ENCODE results near the gene HCK.

Gene HCK

DNA sequence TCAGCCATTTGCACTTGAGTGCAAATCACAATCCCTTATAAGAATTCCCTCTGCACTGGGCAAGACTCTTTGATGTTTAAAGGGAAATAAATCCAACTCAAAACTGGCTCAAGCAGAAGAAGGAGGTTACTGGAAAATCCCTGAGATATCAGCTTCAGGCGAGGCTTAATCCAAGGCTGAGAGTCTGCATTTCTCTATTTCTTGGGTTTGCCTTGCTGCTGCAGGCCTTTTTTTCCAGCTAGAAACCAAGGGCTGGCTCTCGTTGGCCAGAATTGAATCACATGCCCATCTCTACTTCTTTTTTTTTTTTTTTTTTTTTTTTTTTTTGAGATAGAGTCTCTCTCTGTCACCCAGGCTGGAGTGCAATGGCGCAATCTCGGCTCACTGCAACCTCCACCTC lies 11.7 kb downstream of the HCK start:
- no peak for DNase-seq

GRCh38 chr20:32064667-32065066 lies 12.6 kb downstream of the HCK start:
- no peak for DNase-seq

DNA sequence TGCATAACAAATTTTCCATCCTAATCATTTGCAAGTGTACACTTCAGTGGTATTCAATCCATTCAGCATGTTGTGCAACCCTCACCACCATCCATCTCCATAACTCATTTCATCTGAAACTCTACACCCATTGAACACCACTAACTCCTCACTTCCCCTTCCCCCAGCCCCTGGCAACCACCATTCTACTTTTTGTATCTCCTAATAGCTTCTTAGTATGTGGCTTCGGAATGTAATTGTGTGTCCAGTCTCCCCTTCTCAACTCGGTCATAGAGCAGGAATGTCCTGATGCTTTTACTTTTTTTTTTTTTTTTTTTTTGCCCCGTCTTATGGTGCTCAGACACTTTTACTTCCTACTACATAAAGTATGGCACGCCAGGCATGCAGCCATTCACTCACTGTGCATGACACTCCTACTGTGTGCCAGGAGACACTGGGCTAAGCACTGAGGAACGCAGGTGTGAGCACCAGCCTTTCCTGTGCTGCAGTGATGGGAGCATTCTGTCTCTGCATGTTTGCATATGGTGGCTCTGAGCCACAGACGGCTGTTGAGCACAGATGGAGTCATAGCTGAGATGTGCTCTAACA lies 15.3 kb downstream of the HCK start:
- DNase-seq, result no peak

GRCh38 chr20:32068174-32068573 lies 16.1 kb downstream of the HCK start:
- DNase-seq, result no peak

DNA sequence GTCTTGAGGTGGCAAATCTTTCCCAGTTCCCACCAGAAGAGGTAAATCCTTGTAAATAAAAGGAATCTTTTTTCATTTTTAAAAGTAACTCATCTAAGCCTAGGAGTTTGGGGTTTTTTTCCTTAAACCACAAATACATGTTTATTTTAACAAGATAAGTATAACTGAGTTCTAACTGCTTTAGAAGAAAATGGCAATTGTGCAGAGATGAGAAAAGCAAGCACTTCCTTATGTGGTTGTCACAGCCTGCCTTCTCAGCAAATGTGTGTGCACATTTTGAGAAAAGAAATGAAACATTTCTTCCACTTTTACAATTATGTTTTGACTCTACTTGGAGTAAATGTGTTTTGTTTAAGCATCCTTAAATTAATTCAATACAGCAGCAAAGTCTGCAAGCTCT lies 17.7 kb downstream of the HCK start:
- DNase-seq, result no peak

DNA sequence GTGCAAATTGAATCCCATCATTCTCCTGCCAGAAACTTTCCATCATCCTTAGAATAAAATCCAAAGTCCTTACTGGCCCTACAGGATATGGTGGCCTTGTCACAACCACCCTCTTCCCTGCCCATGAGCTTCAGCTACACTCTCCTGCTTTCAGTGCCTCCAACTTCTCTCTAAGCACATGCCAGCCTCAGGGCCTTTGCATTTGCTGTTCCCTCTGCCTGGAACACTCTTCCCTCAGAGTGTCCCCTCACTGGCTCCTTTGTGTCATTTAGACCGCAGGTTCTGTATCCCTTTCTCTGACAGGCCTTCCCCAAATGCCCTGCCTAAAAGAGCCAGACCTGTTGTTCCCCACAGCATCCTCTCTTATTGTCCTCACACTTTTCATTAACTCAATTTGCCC lies 18.2 kb downstream of the HCK start:
- no peak for DNase-seq

GRCh38 chr20:32070690-32071213 lies 18.7 kb downstream of the HCK start:
- DNase-seq, result no peak

DNA sequence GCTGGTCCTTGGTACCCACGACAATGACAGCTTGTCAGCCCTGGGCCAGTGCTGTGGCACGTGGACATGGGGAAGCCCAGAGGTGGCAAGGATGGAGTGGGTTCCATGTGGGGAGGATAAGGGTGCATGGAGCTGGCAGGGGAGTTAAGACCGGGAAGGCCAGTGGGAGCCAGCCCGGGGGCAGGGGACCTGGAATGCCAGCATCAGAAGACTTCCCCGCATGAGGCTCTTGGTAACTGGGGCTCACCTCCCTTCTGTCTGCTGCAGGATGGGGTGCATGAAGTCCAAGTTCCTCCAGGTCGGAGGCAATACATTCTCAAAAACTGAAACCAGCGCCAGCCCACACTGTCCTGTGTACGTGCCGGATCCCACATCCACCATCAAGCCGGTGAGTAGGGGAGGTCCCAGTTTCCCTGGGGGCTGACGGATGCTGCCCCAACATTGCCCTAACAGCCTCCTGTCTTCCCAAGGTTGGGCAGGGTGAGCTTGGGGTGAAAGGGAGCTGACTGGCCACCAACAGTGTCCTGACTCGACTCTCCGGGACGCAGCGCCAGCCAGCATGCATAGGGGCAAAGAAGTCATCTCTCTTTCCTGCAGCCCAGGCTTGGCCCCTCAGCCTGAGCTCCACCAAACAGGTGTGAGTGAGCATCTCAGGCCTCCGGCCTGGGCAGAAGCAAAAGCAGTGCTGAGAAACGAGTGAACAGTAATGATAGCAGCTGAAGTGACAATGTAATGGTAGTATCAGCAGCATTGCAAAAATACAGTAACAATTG lies 19.5 kb downstream of the HCK start:
- no peak for DNase-seq

DNA sequence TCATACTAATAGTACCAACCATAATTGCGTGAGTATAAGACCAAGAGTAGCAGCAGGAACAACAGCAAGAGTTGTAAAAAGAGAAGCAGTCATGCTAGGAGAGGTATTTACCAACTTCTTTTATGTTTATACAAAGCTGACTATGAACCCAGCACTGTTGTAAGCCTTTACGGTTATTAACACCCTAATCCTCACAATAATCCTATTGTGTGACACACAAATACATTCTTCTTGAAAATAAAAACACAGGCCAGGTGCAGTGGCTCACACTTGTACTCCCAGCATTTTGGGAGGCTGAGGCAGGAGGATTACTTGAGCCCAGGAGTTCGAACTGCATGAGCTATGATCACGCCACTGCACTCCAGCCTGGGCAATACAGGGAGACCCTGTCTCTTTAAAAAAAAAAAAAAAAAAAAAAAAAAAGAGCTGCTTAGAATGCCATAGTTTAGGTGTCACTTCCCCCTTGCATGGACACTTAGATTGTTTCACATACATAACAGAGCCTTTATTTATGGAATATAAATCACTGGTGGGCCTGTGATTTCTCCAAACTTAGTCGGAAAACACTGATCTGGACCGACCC lies 20.2 kb downstream of the HCK start:
- DNase-seq, result no peak

- no peak for DNase-seq
These were observed 23.5 kb downstream of the HCK start for GRCh38 chr20:32075534-32075933.

GRCh38 chr20:32077190-32077589 lies 25.1 kb downstream of the HCK start:
- DNase-seq, result no peak

DNA sequence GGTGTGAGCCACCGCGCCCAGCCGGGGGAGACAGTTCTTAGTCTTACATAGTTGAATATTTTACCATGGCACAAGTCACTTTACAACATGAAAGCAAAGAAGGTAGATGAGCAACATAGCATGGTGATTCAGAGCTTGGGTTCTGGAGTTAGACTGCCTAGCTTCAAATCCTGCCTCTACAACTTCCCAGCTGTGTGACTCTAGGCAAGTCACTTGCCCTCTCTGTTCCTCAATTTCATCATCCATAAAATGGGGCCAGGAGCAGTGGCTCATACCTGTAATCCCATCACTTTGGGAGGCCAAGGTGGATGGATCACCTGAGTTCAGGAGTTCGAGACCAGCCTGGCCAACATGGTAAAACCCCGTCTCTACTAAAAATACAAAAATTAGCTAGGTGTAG lies 26.3 kb downstream of the HCK start:
- DNase-seq, result no peak

DNA sequence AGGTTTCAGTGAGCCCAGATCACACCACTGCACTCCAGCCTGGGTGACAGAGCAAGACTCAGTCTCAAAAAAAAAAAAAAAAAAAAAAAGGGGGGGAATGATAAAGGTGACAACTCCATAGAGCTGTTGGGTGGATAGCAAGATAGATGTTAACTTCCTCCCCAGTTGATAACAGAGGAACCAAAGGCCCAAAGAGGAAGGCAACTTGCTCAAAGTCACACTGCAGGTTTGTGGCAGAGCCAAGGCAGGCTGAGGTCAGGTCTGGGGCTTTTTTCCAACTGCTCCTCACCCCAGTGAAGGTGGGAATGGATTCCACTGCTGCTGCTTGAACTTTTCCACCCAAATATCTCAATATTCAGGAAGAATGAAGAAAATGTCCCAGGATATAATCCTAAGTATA lies 26.7 kb downstream of the HCK start:
- DNase-seq, result no peak

DNA sequence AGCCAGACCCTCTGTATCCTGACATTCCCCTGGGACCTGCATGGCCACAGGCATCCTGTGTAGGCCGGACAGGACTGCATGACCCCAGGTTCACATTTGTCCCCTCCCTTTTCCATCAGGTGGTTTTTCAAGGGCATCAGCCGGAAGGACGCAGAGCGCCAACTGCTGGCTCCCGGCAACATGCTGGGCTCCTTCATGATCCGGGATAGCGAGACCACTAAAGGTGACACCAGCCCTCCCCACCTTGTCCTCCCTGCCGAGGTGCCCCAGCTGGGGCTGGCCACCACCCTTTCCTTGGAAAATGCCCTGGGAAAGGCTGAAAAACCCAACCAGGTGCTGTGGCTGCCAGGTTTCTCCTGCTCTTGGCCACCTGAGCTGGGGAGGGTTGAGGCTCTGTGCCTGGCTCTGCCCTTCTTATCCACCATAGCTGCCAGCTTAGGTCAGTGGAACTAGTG lies 27.6 kb downstream of the HCK start:
- DNase-seq, result no peak

DNA sequence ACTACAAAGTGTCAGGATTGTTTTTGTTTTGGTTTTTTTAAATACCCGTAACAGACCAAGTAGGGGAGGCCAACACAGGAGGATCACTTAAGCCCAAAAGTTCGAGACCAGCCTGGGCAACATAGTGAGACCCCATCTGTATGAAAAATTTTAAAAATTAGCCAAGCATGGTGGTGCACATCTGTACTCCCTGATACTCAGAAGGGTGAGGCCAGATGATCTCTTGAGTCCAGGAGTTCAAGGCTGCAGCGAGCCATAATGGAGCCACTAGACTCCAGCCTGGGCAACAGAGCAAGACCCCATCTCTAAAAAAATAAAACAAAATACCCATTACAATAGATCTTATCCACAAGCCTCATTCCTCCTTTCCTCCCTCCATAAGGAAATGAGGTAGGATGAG lies 28.7 kb downstream of the HCK start:
- no peak for DNase-seq

DNA sequence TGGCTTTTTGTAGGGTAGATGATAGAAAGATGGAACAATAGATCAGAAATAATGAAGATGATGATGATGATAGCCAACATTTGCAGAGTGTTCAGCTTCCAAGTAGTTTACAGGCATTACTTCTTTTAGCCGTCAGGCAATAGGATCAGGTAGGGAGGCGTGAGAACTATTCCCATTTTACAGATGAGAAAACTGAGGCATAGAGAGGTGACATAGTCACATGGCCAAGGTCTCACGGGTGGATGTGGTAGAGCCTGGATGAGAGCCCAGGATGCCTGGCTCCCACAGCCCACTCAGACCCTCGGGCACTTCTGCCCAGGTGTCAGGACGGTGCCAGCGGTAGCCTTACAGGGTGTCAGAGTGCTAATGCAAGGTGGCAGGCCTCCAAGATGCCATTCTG lies 31.4 kb downstream of the HCK start:
- no peak for DNase-seq

DNA sequence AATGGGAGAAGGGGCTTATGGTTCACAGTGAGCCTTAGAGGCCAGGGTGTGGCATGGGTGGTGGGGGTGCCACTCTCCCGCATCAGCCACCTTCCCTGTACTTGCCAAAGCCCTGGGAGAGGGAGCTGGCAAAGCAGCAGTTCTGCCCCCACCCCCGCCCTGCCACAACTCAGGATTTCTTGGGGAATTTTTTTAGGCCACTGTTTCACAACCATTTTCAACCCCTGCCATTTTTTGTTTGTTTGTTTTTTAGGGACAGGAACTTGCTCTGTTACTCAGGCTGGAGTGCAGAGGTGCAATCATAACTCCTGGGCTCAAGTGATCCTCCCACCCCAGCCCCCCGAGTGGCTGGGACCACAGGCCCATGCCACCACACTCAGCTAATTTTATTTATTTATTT lies 35.0 kb downstream of the HCK start:
- DNase-seq, result no peak

DNA sequence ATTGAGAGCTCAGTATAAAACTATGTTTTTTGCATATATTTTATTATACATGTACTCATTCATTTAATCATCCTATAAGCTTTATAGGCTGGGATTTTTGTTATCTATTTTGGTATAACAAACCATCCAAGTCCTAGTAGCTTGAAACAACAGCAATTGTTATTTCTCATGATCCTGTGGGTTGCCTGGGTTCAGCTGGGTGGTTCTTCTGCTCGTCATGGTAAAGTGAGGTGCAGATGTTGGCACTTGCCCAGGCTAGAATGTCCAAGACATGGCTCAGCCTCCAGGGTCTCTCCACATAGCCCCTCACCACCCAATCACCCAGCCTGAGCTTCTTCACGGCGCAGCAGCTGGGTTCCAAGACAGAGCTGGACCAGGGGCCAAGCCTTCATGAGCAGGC lies 36.7 kb downstream of the HCK start:
- DNase-seq, result no peak

GRCh38 chr20:32089637-32090362 lies 37.8 kb downstream of the HCK start:
- DNase-seq, result no peak

DNA sequence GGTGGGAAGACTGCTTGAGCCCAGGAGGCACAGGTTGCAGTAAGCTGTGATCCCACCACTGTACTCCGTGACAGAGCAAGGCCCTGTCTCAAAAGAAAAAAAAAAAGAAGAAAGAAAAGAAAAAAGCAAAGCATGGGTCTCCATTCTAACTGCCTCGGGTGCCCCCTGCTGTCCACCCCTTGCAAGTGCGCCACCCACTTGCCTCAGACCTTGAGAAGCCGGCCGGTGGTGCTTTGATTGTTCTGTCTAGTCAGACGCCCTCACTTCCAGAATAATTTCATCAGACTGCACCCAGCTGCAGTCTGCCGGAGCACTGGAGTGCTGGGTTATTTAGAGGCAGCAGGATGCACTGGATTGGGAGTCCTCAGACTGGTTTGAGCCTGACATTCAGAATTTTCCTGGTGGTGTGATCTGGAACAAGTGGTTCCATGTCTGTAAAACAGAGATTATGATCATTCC lies 39.9 kb downstream of the HCK start:
- peak; percentile 73 for DNase-seq

DNA sequence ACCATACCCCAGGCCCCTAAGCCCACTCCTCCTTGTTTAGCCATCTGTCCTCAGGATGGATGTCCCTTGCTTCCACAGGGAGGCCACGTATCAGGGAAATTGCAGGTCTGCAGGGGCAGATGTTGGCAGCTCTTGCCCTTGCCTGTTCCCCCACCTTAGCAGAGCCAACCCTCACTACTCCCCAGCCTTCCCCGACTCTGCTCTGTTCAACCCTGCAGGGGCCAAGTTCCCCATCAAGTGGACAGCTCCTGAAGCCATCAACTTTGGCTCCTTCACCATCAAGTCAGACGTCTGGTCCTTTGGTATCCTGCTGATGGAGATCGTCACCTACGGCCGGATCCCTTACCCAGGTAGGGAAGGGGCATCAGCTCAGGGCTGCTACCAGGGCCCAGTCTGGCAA lies 46.7 kb downstream of the HCK start:
- DNase-seq, result no peak

GRCh38 chr20:32108814-32109391 lies 56.9 kb downstream of the HCK start:
- no peak for DNase-seq
